ENCODE results near the gene STK4.

STK4 gene

DNA sequence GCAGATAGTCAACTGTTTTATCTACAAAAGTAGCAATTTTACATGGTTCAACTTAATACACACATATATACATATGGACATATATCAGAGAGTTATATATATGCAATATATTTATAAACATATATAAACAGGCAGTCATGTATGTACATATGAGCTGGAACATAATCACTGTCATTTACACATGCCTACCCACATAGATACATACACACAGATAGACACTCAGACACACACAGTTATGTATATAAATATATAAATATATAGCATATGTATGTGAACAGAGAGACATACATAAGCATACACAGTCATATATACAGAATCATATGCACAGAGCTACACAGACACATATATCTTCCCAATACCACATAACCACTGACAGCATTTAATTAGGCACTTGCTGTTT lies 146.4 kb downstream of the STK4 start:
- no peak for DNase-seq (ENCODE audit: low spot score)

DNA sequence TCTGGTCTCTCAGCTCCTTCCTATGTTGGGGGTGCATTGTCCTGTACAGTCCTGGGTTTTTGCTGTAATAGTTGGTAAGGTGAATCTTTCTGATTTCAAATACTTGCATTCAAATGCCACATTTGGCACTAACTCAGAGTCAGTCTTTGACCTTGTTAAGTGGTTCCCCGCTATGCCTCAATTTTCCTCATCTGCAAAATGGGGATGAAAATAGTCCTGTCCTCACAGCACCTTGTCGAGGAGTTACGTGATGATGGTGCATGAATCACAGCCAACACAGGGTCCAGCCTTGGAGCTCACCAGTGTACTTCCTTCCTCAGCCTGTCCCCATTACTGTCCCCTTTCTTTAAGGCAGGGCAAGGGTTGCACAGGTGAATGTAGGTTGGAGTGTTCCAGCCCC lies 147.6 kb downstream of the STK4 start:
- no peak for DNase-seq (ENCODE audit: low spot score)

DNA sequence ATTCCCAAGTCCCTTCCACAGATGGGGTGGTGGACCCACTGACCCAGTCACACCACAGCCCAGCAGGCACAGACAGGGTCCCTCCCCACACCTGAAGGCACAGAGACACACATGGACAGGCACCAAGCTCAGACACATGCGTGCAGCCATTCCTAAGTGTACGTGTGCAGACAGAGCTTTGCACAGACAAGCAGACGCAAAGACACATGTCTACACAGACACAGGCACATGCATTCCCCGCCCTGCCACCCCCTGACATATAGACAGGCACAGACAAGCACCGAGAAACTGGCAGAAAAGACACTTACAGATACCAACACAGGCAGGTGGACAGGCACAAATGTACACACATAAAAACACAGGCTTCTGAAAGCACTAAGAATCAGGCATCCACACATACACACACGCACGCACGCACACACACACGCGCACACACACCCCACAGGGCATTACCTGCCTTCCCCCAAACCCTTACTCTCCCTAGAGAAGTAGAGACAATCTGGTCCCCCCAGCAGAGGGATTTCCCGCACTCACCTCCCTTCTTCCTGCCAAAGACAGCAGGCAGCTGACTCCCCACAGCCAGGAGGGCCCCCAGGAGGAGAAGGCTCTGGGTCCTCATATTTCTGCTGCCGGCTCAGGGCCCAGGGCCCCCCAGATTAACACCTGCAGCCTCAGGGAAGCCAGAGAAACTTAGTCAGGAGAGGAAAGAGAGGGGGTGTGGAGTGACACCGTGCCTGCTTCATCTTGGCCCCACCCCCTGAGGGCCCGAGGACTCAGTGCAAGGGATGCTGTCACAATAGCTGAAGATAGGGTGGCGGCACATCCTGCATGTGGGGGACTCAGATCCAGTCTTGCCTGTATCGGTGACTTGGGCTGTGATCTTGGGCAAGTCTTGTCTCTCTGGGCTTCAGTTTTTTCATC lies 148.4 kb downstream of the STK4 start, which contains the start of gene WFDC5:
Gene WFDC5 (minus strand): TSS at position 710 of the 921 bp plus-strand sequence. CDS start 91 bp downstream, at position 619.
- DNase-seq (ENCODE audit: low spot score) = no peak

GRCh38 chr20:45115386-45115774 lies 149.1 kb downstream of the STK4 start:
- no peak for DNase-seq (ENCODE audit: low spot score)

DNA sequence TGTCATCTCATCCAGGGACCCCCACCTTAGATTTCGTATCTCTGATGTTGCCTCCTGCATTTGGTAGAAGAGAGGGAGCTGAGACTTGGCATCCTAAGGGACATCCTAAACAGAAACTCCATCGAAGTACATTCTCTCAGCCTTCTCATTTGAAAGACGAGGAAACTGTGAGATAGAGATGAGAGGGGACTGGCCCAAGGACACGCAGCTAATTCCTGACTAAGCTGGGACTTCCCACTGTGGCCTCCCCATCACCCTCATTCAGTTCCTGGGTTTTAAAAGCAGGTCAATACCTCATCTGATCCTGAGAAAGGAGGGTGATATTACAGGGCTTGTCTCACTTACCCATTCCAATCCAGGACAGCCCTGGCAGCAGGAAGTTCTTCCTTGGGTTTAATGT lies 149.5 kb downstream of the STK4 start:
- DNase-seq (ENCODE audit: low spot score) = no peak

GRCh38 chr20:45117581-45117980 lies 151.3 kb downstream of the STK4 start:
- no peak for DNase-seq (ENCODE audit: low spot score)

- no peak for DNase-seq (ENCODE audit: low spot score)
Observed at GRCh38 chr20:45118028-45118427, 151.7 kb downstream of the STK4 start.

DNA sequence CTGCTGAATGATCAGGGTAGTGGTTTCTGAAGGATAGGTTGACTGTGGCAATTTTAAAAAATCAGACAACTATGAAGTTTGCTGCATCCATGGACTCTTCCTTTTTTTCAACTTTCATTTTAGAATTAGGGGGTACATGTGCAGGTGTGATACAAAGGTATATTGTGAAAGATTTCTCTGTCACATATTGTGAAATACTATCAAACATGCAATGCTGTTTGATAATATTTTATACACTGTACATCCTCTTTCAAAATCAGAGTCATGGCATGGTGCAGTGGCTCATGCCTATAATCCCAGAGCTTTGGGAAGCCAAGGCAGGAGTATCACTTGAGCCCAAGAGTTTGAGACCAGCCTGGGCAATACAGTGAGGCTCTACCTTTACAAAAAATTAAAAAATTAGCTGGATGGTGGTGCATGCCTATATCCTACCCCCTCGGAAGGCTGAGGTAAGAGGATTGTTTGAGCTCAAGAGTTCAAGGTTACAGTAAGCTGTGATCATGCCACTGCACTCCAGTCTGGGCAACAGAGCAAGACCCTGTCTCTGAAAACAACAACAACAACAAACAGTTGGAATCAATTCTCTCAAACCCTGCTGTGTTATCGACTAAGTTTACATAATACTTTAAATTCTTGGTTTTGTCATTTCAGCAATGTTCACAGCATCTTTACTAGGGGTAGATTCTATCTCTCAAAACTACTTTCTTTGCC lies 153.4 kb downstream of the STK4 start:
- no peak for DNase-seq (ENCODE audit: low spot score)

DNA sequence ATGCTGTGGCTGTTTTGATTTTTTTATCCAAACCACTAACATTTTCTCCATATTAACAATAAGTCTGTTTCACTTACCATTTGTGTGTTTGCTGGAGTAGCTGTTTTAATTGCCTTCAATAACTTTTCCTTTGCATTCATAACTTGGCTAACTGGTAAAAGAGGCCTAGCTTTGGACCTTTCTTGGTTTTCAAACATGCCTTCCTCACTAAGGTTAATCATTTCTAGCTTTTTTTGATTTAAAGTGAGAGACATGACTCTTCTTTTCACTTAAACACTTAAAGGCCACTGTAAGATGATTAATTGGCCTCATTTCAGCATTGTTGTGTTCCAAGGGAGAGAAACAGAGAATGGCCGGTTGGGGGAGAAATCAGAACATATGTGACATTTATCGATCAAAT lies 155.1 kb downstream of the STK4 start:
- no peak for DNase-seq (ENCODE audit: low spot score)

DNA sequence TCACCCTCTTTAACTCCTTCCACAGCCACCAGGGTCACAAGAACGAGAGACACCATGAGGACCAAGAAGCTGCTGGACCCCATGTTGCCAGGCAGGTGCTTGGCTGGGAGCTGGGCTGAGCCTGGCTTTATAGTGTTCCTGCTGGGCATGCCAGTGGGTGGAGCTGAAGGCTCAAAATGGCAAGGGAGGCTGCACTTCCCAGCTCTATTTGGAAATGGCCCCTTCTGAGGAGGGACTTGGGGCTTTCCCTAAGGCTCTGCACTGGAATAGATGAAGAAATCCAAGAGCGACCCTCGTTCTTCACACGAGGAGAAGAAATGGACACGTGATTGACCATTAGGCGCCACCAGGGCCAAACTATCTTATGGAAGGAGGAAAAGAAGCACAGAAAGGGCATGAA lies 158.1 kb downstream of the STK4 start, which contains the start of gene WFDC12:
Gene WFDC12 (minus strand): TSS at position 101 of the 400 bp plus-strand sequence. CDS start 18 bp downstream, at position 83.
- no peak for DNase-seq (ENCODE audit: low spot score)

GRCh38 chr20:45128099-45128498 lies 161.8 kb downstream of the STK4 start:
- DNase-seq (ENCODE audit: low spot score) = no peak

Measured in pons (tissue), 1 donor.